Measurements from ENCODE around the gene SRPK2.

GRCh38 chr7:105163718-105164117 lies 225.0 kb downstream of the SRPK2 start:
- no peak for TF ChIP-seq RNF2 (IDR thresholded peaks at IDR 0.05; ENCODE audit: borderline replicate concordance, low read depth, low read length, missing control alignments, poor library complexity, severe bottlenecking)
- no peak for TF ChIP-seq POLR2AphosphoS5 (IDR thresholded peaks at IDR 0.05; ENCODE audit: low read depth, low read length)
